ENCODE data around the gene ORAI3.

ORAI3 gene

GRCh38 chr16:30983289-30983889, 34.5 kb downstream of the ORAI3 start:
- no peak for TF ChIP-seq CTCF (IDR thresholded peaks at IDR 0.05; ENCODE audit: insufficient read depth, low read length, missing control alignments)
- no peak overlapping the region for H3K4me3 ChIP-seq (ENCODE audit: low read depth, low read length)
- ChIA-PET POLR2A (interaction anchor here (0.6 to 1.0 kb wide), 2 partner anchors 12 to 210 kb away, joined by 3 to 4 read pairs; no protein-coding TSS in a partner anchor), CTCF (interaction anchor here (1.0 to 7.8 kb wide), 22 partner anchors 8 to 885 kb away, joined by 3 to 141 read pairs (median 12); partner anchors contain the start of genes PRSS53, STX4, VKORC1 and ZNF646)
- no peak for DNase-seq (ENCODE audit: low read depth, low spot score)

GRCh38 chr16:30983898-30984610, 35.2 kb downstream of the ORAI3 start:
- no peak for DNase-seq (ENCODE audit: low read depth, low spot score)
- POLR2A ChIA-PET: interaction anchor here (0.6 to 2.2 kb wide), 5 partner anchors 10 to 209 kb away, joined by 3 to 13 read pairs (median 5); partner anchors contain the start of genes FUS and KAT8
- no peak overlapping the region for H3K4me3 ChIP-seq (ENCODE audit: low read depth, low read length)
- TF ChIP-seq CTCF (IDR thresholded peaks at IDR 0.05; ENCODE audit: insufficient read depth, low read length, missing control alignments): no peak
- CTCF ChIA-PET: interaction anchor here (0.5 to 7.8 kb wide), 51 partner anchors 8 to 891 kb away, joined by 3 to 141 read pairs (median 5); partner anchors contain the start of genes ARMC5, PRSS53, STX4 and VKORC1

- TF ChIP-seq CTCF (IDR thresholded peaks at IDR 0.05; ENCODE audit: insufficient read depth, low read length, missing control alignments): peak; percentile 94
- no peak for DNase-seq (ENCODE audit: low read depth, low spot score)
- POLR2A ChIA-PET: interaction anchor here (1.0 to 2.2 kb wide), 8 partner anchors 9 to 195 kb away, joined by 3 to 15 read pairs (median 6); partner anchors contain the start of genes FUS, KAT8, ZNF646 and ZNF668
- CTCF ChIA-PET: interaction anchor here (0.5 to 7.8 kb wide), 48 partner anchors 9 to 891 kb away, joined by 3 to 141 read pairs (median 6); partner anchors contain the start of genes ARMC5, PRSS53, STX4 and VKORC1
- peak within 1 kb of the TSS; percentile 57 for H3K4me3 ChIP-seq (ENCODE audit: low read depth, low read length)
Measured at GRCh38 chr16:30984669-30985400, 36.0 kb downstream of the ORAI3 start, which contains the start of gene HSD3B7. HSD3B7 (plus strand) TSS chr16:30985207; CDS start chr16:30985659, 452 bp downstream.

GRCh38 chr16:30985401-30986128, 36.7 kb downstream of the ORAI3 start:
- no peak for TF ChIP-seq CTCF (IDR thresholded peaks at IDR 0.05; ENCODE audit: insufficient read depth, low read length, missing control alignments)
- DNase-seq (ENCODE audit: low read depth, low spot score): no peak
- CTCF ChIA-PET: interaction anchor here (0.9 to 7.8 kb wide), 36 partner anchors 9 to 890 kb away, joined by 3 to 141 read pairs (median 8); partner anchors contain the start of genes ARMC5, PRSS53, VKORC1 and ZNF646
- POLR2A ChIA-PET: interaction anchor here (1.1 to 2.2 kb wide), 10 partner anchors 8 to 457 kb away, joined by 3 to 15 read pairs (median 4); partner anchors contain the start of genes FUS, KAT8, ZNF646 and ZNF668
- H3K4me3 ChIP-seq (ENCODE audit: low read depth, low read length): peak overlapping the region; percentile 57

GRCh38 chr16:30986129-30986991, 37.5 kb downstream of the ORAI3 start:
- H3K4me3 ChIP-seq (ENCODE audit: low read depth, low read length): no peak overlapping the region
- CTCF ChIA-PET: interaction anchor here (1.1 to 7.8 kb wide), 21 partner anchors 9 to 882 kb away, joined by 3 to 141 read pairs (median 14); partner anchors contain the start of genes ARMC5, PRSS53, VKORC1 and ZNF646
- POLR2A ChIA-PET: interaction anchor here (1.1 to 2.2 kb wide), 10 partner anchors 8 to 457 kb away, joined by 3 to 15 read pairs (median 4); partner anchors contain the start of genes FUS, KAT8, ZNF646 and ZNF668
- TF ChIP-seq CTCF (IDR thresholded peaks at IDR 0.05; ENCODE audit: insufficient read depth, low read length, missing control alignments): no peak
- no peak for DNase-seq (ENCODE audit: low read depth, low spot score)
